KMS-11 (cell line): ENCODE measurements around the gene CENPO.
A peak's percentile ranks its signal among the peaks of the same experiment; 100 is the strongest.
"Not testable (repeated sequence)": the region's sequence is repeated elsewhere in the genome, so short reads cannot be mapped to it uniquely, and the experiment has no call there.

Source experiments
- H2AFZ ChIP-seq: fragments of 200-600 bp; sonication (generic); 2 replicates; pipeline ENCODE4 v1.6.1; 2016; ENCODE audit warnings: antibody characterized with exemption, mixed run types, low read depth
- H3K27ac ChIP-seq: fragments of 200-600 bp; sonication (generic); 2 replicates; pipeline ENCODE4 v1.6.1; 2016; ENCODE audit warnings: mild to moderate bottlenecking, mixed run types
- H3K27me3 ChIP-seq: fragments of 200-600 bp; sonication (generic); 2 replicates; pipeline ENCODE4 v1.6.1; 2017; ENCODE audit warnings: mild to moderate bottlenecking, low read depth, mixed run types, moderate library complexity; ENCODE audit not compliant: insufficient read depth
- H3K36me3 ChIP-seq: fragments of 200-600 bp; sonication (generic); 2 replicates; pipeline ENCODE4 v1.6.1; 2017; ENCODE audit warnings: mild to moderate bottlenecking, mixed run types; ENCODE audit not compliant: insufficient read depth
- H3K4me1 ChIP-seq: fragments of 200-600 bp; sonication (generic); 2 replicates; pipeline ENCODE4 v1.6.1; 2016; ENCODE audit warnings: mild to moderate bottlenecking, low read depth, mixed run types; ENCODE audit not compliant: poor library complexity, severe bottlenecking
- H3K4me2 ChIP-seq: fragments of 200-600 bp; sonication (generic); 2 replicates; pipeline ENCODE4 v1.7.0; 2016; ENCODE audit warnings: mild to moderate bottlenecking, mixed run types
- H3K4me3 ChIP-seq: fragments of 200-600 bp; sonication (generic); IDR thresholded peaks from 2 replicates; pipeline ENCODE4 v1.6.1; 2017; ENCODE audit warnings: low read depth, low read length, mixed read lengths; ENCODE audit not compliant: insufficient read depth
- H3K79me2 ChIP-seq: fragments of 200-600 bp; sonication (generic); 2 replicates; pipeline ENCODE4 v1.6.1; 2016; ENCODE audit warnings: low read depth, mixed run types; ENCODE audit not compliant: insufficient read depth
- H3K9ac ChIP-seq: fragments of 200-600 bp; sonication (generic); 2 replicates; pipeline ENCODE4 v1.6.1; 2016; ENCODE audit warnings: mild to moderate bottlenecking, mixed run types
- H4K20me1 ChIP-seq: fragments of 200-600 bp; sonication (generic); 2 replicates; pipeline ENCODE4 v1.6.1; 2016; ENCODE audit warnings: mild to moderate bottlenecking, mixed run types; ENCODE audit not compliant: insufficient read depth
- CTCF ChIP-seq: fragments of 200-600 bp; sonication (generic); conservative IDR thresholded peaks from 2 replicates; pipeline ENCODE4 v1.6.1; 2017; ENCODE audit warnings: low read depth, mild to moderate bottlenecking, antibody characterized with exemption, low read length, moderate library complexity, mixed read lengths

The CENPO gene

GRCh38 chr2:24797644-24798043, 4.4 kb downstream of the CENPO start:
- H4K20me1 ChIP-seq = no peaks in the 10 kb centered on the region
- H2AFZ ChIP-seq = no peak overlapping the region
- TF ChIP-seq CTCF = no peak
- H3K9ac ChIP-seq = no peak overlapping the region
- no peak overlapping the region for H3K4me2 ChIP-seq
- H3K27me3 ChIP-seq = no peaks in the 10 kb centered on the region
- H3K4me3 ChIP-seq = no peak overlapping the region
- H3K27ac ChIP-seq = no peak overlapping the region
- peaks cover 69% of the 10 kb centered on the region for H3K79me2 ChIP-seq
- H3K4me1 ChIP-seq = peaks cover 16% of the 10 kb centered on the region
- no peaks in the 10 kb centered on the region for H3K36me3 ChIP-seq

- H3K4me1 ChIP-seq, H3K27ac ChIP-seq, H3K4me3 ChIP-seq, H3K9ac ChIP-seq, H3K4me2 ChIP-seq, H4K20me1 ChIP-seq, H3K36me3 ChIP-seq, H2AFZ ChIP-seq, H3K27me3 ChIP-seq: not testable (repeated sequence)
- H3K79me2 ChIP-seq = peaks cover 47% of the 10 kb centered on the region
These were observed 7.3 kb downstream of the CENPO start for GRCh38 chr2:24800487-24800886.

GRCh38 chr2:24805811-24806660, 12.8 kb downstream of the CENPO start:
- peaks cover 36% of the 10 kb centered on the region for H3K4me1 ChIP-seq
- H2AFZ ChIP-seq, H3K27me3 ChIP-seq, H3K4me2 ChIP-seq, H4K20me1 ChIP-seq, H3K4me3 ChIP-seq, H3K36me3 ChIP-seq, H3K9ac ChIP-seq: not testable (repeated sequence)
- H3K27ac ChIP-seq = peak overlapping the region; percentile 17; the same call in 1 of the 2 replicates
- peaks cover 49% of the 10 kb centered on the region for H3K79me2 ChIP-seq

- H3K27ac ChIP-seq = peak overlapping the region; percentile 17; the same call in 1 of the 2 replicates
These were observed 13.4 kb downstream of the CENPO start for GRCh38 chr2:24806661-24807036.

GRCh38 chr2:24809316-24810007, 16.2 kb downstream of the CENPO start:
- peaks cover 69% of the 10 kb centered on the region for H3K79me2 ChIP-seq
- H3K27ac ChIP-seq = no peak overlapping the region
- no peaks in the 10 kb centered on the region for H3K27me3 ChIP-seq
- TF ChIP-seq CTCF = no peak
- H3K4me2 ChIP-seq = no peak overlapping the region
- no peaks in the 10 kb centered on the region for H3K36me3 ChIP-seq
- H3K4me3 ChIP-seq = no peak overlapping the region
- no peak overlapping the region for H3K9ac ChIP-seq
- peaks cover 36% of the 10 kb centered on the region for H3K4me1 ChIP-seq
- H2AFZ ChIP-seq = no peak overlapping the region
- H4K20me1 ChIP-seq = no peaks in the 10 kb centered on the region

More at GRCh38 chr2:24806661-24807036, 13.4 kb downstream of the CENPO start:
- Histone ChIP-seq H3K4me3 (no peak overlapping the region), H3K4me1 (peaks cover 36% of the 10 kb centered on the region), H3K36me3 (no peaks in the 10 kb centered on the region), H2AFZ (no peak overlapping the region), H4K20me1 (no peaks in the 10 kb centered on the region), H3K27me3 (no peaks in the 10 kb centered on the region), H3K79me2 (peaks cover 53% of the 10 kb centered on the region), H3K4me2 (no peak overlapping the region), H3K9ac (no peak overlapping the region)
- no peak for TF ChIP-seq CTCF
